ENCODE results near the gene ACOX2. TPM values are rescaled to one million over a fixed set of nuclear protein-coding genes. Genes with fewer than 3 reads are reported as not detected.
"Not testable (repeated sequence)": the region's sequence is repeated elsewhere in the genome, so short reads cannot be mapped to it uniquely, and the experiment has no call there.

The ACOX2 gene
- total RNA-seq, 1 donor from 2014 or later: 14.3 TPM

- ATAC-seq: no peak
Measured at GRCh38 chr3:58534592-58535494, 2.1 kb downstream of the ACOX2 start.

- peak; percentile 80 for ATAC-seq
Measured at GRCh38 chr3:58532794-58533220, 4.2 kb downstream of the ACOX2 start.

- ATAC-seq: no peak
Measured at GRCh38 chr3:58531956-58532355, 5.0 kb downstream of the ACOX2 start.

- ATAC-seq: no peak
Measured at GRCh38 chr3:58531555-58531954, 5.4 kb downstream of the ACOX2 start.

GRCh38 chr3:58530354-58530865 lies 6.6 kb downstream of the ACOX2 start:
- no peak for ATAC-seq

- ATAC-seq: no peak
Measured at GRCh38 chr3:58529516-58530353, 7.3 kb downstream of the ACOX2 start.

- no peak for ATAC-seq
Measured at GRCh38 chr3:58528629-58529028, 8.4 kb downstream of the ACOX2 start.

- ATAC-seq: not testable (repeated sequence)
Measured at GRCh38 chr3:58527440-58527839, 9.6 kb downstream of the ACOX2 start.

- peak; percentile 96 for ATAC-seq
Measured at GRCh38 chr3:58526515-58526957, 10.5 kb downstream of the ACOX2 start.

GRCh38 chr3:58524326-58524888 lies 12.6 kb downstream of the ACOX2 start:
- ATAC-seq: no peak

GRCh38 chr3:58522759-58523425 lies 14.1 kb downstream of the ACOX2 start:
- ATAC-seq: no peak

GRCh38 chr3:58521917-58522631 lies 14.9 kb downstream of the ACOX2 start:
- no peak for ATAC-seq

- ATAC-seq: no peak
Measured at GRCh38 chr3:58521336-58521670, 15.7 kb downstream of the ACOX2 start.

GRCh38 chr3:58520403-58521335 lies 16.3 kb downstream of the ACOX2 start:
- ATAC-seq: no peak

GRCh38 chr3:58519668-58520402 lies 17.2 kb downstream of the ACOX2 start:
- no peak for ATAC-seq

GRCh38 chr3:58518291-58518789 lies 18.6 kb downstream of the ACOX2 start:
- peak; percentile 70 for ATAC-seq

GRCh38 chr3:58514405-58514804 lies 22.6 kb downstream of the ACOX2 start:
- ATAC-seq: no peak

GRCh38 chr3:58508437-58508836 lies 28.6 kb downstream of the ACOX2 start:
- no peak for ATAC-seq

GRCh38 chr3:58507356-58508078 lies 29.5 kb downstream of the ACOX2 start:
- peak; percentile 80 for ATAC-seq
